Muscle of leg (tissue), 11 donors: ENCODE measurements around the gene POGLUT2. TPM values are rescaled to one million over a fixed set of nuclear protein-coding genes. Genes with fewer than 3 reads are reported as not detected.
"Not testable (repeated sequence)": the region's sequence is repeated elsewhere in the genome, so short reads cannot be mapped to it uniquely, and the experiment has no call there.

Experiments used
- DNase-seq: peaks from one replicate; pipeline ENCODE4 v3.0.0; 2013
- H3K27ac ChIP-seq: one replicate; pipeline ENCODE4 v1.5.1; 2013; ENCODE audit warnings: mild to moderate bottlenecking, low read length, control low read depth
- H3K27me3 ChIP-seq: one replicate; pipeline ENCODE4 v1.6.1; 2013; ENCODE audit warnings: low read length; ENCODE audit not compliant: control insufficient read depth, insufficient read depth
- H3K36me3 ChIP-seq: one replicate; pipeline ENCODE4 v1.6.1; 2013; ENCODE audit warnings: low read length; ENCODE audit not compliant: control insufficient read depth, insufficient read depth
- H3K4me1 ChIP-seq: one replicate; pipeline ENCODE4 v1.6.1; 2013; ENCODE audit warnings: low read length; ENCODE audit not compliant: control insufficient read depth, insufficient read depth
- H3K4me3 ChIP-seq: one replicate; pipeline ENCODE4 v1.5.1; 2013; ENCODE audit warnings: low read length, control low read depth
- H3K9me3 ChIP-seq: replicated peaks from 2 replicates; pipeline ENCODE4 v1.6.1; 2013; ENCODE audit warnings: low read depth, low read length; ENCODE audit not compliant: control insufficient read depth
- WGBS: methylation state at CpG from one replicate; pipeline ENCODE4 v1.1.5; 2013; ENCODE audit warnings: missing lambda C conversion rate; ENCODE audit not compliant: insufficient coverage; 5-methylcytosine and 5-hydroxymethylcytosine counted together
- polyA plus RNA-seq, 8 donors: library from polyadenylated mRNA; unstranded; fragments of 120-200 nt; gene quantifications; one replicate each; pipeline versions ENCODE4 v1.2.1 to v1.2.3, GENCODE V29; 2013; ENCODE audit warnings: inconsistent platforms in 1 of 8, low replicate concordance in 1 of 8; ENCODE audit not compliant: insufficient read length in 8 of 8, insufficient read depth in 1 of 8
- total RNA-seq: library from RNA; stranded (reverse); fragments of 120-200 nt; gene quantifications from one replicate; pipeline ENCODE4 v1.2.4, GENCODE V29; 2013

The POGLUT2 gene
- total and polyA plus RNA-seq, 9 donors = 21.0 to 39.6 (median 24.0) TPM

- WGBS = 85% methylated on average over 1 of the region's 1 CpG
- Histone ChIP-seq H3K4me1 (no peaks in the 10 kb centered on the region), H3K27ac (no peak overlapping the region), H3K36me3 (peaks cover 7% of the 10 kb centered on the region), H3K9me3 (no peaks in the 10 kb centered on the region), H3K27me3 (no peaks in the 10 kb centered on the region), H3K4me3 (no peak overlapping the region)
- DNase-seq = no peak
Observed at GRCh38 chr13:102781591-102781990, 17.2 kb downstream of the POGLUT2 start.

- H3K4me3 ChIP-seq, H3K4me1 ChIP-seq, H3K27ac ChIP-seq, H3K36me3 ChIP-seq, DNase-seq, H3K27me3 ChIP-seq, H3K9me3 ChIP-seq: not testable (repeated sequence)
- WGBS = no CpG with 5 or more reads among the region's 4 CpGs
Observed at GRCh38 chr13:102780656-102781055, 18.1 kb downstream of the POGLUT2 start.

GRCh38 chr13:102779436-102780159, 19.2 kb downstream of the POGLUT2 start:
- Histone ChIP-seq H3K9me3 (no peaks in the 10 kb centered on the region), H3K36me3 (peaks cover under 1% of the 10 kb centered on the region), H3K27ac (no peak overlapping the region), H3K4me3 (no peak overlapping the region), H3K4me1 (no peaks in the 10 kb centered on the region), H3K27me3 (no peaks in the 10 kb centered on the region)
- 76% methylated on average over 5 of the region's 5 CpGs for WGBS
- DNase-seq = no peak

- no peak overlapping the region for H3K4me3 ChIP-seq
- H3K36me3 ChIP-seq = no peaks in the 10 kb centered on the region
- WGBS = 83% methylated on average over 2 of the region's 3 CpGs
- H3K9me3 ChIP-seq = no peaks in the 10 kb centered on the region
- no peak overlapping the region for H3K27ac ChIP-seq
- H3K27me3 ChIP-seq = no peaks in the 10 kb centered on the region
- no peak for DNase-seq
- H3K4me1 ChIP-seq = peaks cover 5% of the 10 kb centered on the region
Observed at GRCh38 chr13:102777736-102778135, 21.0 kb downstream of the POGLUT2 start.

GRCh38 chr13:102776271-102776670, 22.5 kb downstream of the POGLUT2 start:
- no peaks in the 10 kb centered on the region for H3K9me3 ChIP-seq
- H3K4me3 ChIP-seq = no peak overlapping the region
- no peak overlapping the region for H3K27ac ChIP-seq
- no peaks in the 10 kb centered on the region for H3K27me3 ChIP-seq
- H3K36me3 ChIP-seq = no peaks in the 10 kb centered on the region
- no peak for DNase-seq
- peaks cover 12% of the 10 kb centered on the region for H3K4me1 ChIP-seq
- WGBS = 88% methylated on average over 2 of the region's 2 CpGs

GRCh38 chr13:102774591-102775520, 23.9 kb downstream of the POGLUT2 start:
- no peaks in the 10 kb centered on the region for H3K9me3 ChIP-seq
- no peak overlapping the region for H3K27ac ChIP-seq
- 70% methylated on average over 6 of the region's 14 CpGs for WGBS
- DNase-seq = no peak
- H3K27me3 ChIP-seq = no peaks in the 10 kb centered on the region
- no peak overlapping the region for H3K4me3 ChIP-seq
- no peaks in the 10 kb centered on the region for H3K36me3 ChIP-seq
- peaks cover 12% of the 10 kb centered on the region for H3K4me1 ChIP-seq

GRCh38 chr13:102774214-102774568, 24.6 kb downstream of the POGLUT2 start:
- Histone ChIP-seq H3K4me3 (peak overlapping the region; percentile 93), H3K27me3 (no peaks in the 10 kb centered on the region), H3K36me3 (no peaks in the 10 kb centered on the region), H3K4me1 (peaks cover 12% of the 10 kb centered on the region), H3K27ac (peak overlapping the region; percentile 88), H3K9me3 (no peaks in the 10 kb centered on the region)
- no peak for DNase-seq
- 74% methylated on average over 26 of the region's 27 CpGs for WGBS

GRCh38 chr13:102773441-102774213, 25.1 kb downstream of the POGLUT2 start, which contains the start of gene TEX30:
Gene TEX30, minus strand, starts transcription at chr13:102773786. Its CDS starts 3,760 bp downstream, at chr13:102770026.
- H3K27ac ChIP-seq = peak within 1 kb of the TSS; percentile 90
- DNase-seq = peak; percentile 94
- WGBS = 2% methylated on average over 82 of the region's 85 CpGs
- H3K4me3 ChIP-seq = peak within 1 kb of the TSS; percentile 93
- H3K27me3 ChIP-seq = no peaks in the 10 kb centered on the region
- H3K36me3 ChIP-seq = no peaks in the 10 kb centered on the region
- peaks cover 12% of the 10 kb centered on the region for H3K4me1 ChIP-seq
- H3K9me3 ChIP-seq = no peaks in the 10 kb centered on the region

GRCh38 chr13:102772042-102772425, 26.7 kb downstream of the POGLUT2 start:
- Histone ChIP-seq H3K9me3 (no peaks in the 10 kb centered on the region), H3K27ac (no peak overlapping the region), H3K4me1 (peaks cover 12% of the 10 kb centered on the region), H3K4me3 (no peak overlapping the region), H3K36me3 (peaks cover 3% of the 10 kb centered on the region), H3K27me3 (no peaks in the 10 kb centered on the region)
- DNase-seq = no peak
- 87% methylated on average over 6 of the region's 16 CpGs for WGBS
